ENCODE data around the gene OPTC. TPM values are rescaled to one million over a fixed set of nuclear protein-coding genes. Genes with fewer than 3 reads are reported as not detected.

The OPTC gene
- total and polyA plus RNA-seq, 8 donors: not detected

DNA sequence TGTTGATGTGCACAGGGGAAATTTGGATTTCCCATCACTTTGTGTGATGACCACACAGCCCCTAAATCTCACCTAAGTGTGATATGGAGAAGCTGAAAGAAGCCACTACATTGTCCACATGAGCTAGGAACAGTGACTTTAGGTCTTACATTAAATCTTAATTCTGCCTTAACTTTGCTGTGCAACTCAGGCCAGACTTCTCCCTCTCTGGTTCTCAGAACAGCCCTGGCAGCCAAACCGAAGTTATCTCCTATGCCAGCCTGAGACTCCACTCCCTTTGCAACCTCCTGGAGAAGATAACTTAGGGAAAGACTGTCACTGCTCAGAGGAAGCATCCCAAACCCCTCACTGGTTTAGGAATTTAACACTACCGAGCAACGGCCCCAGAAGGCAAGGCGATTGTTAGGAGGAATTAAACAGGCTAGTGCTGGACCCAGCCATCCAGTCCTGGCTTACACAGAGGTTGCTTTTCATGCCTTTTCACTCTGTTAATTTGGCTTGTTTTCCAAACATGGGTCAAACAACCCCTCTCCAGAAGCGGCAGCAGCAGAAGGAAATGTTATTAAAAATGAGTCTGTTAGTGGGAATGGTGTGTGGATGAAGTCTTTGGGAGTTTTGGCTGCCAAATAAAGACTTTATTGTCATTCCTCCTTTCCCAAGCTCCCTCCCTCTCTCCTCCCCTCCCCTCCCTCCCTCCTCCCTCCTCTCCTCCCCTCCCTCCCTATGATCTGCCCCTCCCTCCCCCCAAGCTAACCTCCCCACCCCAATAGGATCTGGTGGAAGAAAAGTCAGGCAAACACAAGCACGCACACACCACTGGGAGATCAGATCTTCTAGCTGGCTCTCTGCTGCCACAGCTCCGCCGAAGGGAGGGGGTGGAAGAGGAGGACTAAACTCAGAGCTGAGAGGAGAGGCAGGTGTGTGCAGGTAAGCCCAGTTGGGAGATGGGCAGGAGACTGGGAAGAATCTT lies 18.7 kb upstream of the OPTC start, which contains the start of gene PRELP:
Gene PRELP, plus strand, starts transcription at position 795 of the 970 bp plus-strand sequence. CDS start 7,379 bp downstream, outside the sequence.
- Histone ChIP-seq H3K27me3 (no peaks in the 10 kb centered on the region), H3K36me3 (no peaks in the 10 kb centered on the region), H3K9me3 (no peaks in the 10 kb centered on the region), H3K4me3 (peak within 1 kb of the TSS; percentile 30 to 42 (median 38)), H3K27ac (peak within 1 kb of the TSS in 4 of 5 donors; percentile 67 to 83 (median 78)), H3K4me1 (peaks cover 6 to 47% (median 26%) of the 10 kb centered on the region in 4 donors)
- TF ChIP-seq EP300 (IDR thresholded peaks at IDR 0.05) (no peak), POLR2AphosphoS5 (IDR thresholded peaks at IDR 0.05) (peak in 2 of 3 donors; percentile 72 to 85), POLR2A (IDR thresholded peaks at IDR 0.05) (peak in 1 of 4 donors; percentile 11)
- TF ChIP-seq, protein P1, sequence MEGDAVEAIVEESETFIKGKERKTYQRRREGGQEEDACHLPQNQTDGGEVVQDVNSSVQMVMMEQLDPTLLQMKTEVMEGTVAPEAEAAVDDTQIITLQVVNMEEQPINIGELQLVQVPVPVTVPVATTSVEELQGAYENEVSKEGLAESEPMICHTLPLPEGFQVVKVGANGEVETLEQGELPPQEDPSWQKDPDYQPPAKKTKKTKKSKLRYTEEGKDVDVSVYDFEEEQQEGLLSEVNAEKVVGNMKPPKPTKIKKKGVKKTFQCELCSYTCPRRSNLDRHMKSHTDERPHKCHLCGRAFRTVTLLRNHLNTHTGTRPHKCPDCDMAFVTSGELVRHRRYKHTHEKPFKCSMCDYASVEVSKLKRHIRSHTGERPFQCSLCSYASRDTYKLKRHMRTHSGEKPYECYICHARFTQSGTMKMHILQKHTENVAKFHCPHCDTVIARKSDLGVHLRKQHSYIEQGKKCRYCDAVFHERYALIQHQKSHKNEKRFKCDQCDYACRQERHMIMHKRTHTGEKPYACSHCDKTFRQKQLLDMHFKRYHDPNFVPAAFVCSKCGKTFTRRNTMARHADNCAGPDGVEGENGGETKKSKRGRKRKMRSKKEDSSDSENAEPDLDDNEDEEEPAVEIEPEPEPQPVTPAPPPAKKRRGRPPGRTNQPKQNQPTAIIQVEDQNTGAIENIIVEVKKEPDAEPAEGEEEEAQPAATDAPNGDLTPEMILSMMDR (IDR thresholded peaks at IDR 0.05): no peak
- intact Hi-C loops (cut with DNase I; ENCODE audit: low total_unique reads): no loop called here
- peak; percentile 37 to 85 for DNase-seq
- 11 to 23% (median 18%) methylated on average over 8 of the region's 8 CpGs for WGBS, 5 donors

DNA sequence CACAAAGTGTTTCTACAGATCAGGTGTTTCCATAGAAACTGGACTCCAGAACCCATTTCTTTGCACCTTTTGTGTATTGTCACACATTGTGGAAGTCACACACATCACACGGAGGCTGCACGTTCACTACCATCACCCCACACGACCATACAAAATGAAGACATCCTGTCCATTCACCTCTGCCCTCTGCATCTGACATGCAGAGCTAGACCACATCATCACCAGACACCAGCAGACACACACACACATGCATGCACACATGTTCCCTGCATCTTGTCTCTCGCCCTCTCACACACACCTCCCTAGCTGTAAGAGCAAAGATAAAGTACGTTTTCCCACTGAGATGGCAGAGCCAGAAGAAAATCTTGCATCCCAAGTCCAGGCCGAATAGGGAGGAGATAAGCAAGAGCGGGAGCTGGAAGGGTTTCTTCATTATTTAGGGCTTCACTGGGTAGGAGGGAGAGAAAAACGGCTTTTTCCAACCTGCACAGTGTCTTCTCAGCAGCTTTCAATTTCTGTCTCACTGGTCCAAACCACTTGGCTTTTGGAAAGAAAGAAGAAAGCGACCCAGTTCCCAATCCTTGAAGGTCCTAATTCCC lies 17.6 kb upstream of the OPTC start:
- 43 to 63% (median 52%) methylated on average over 9 of the region's 9 CpGs for WGBS, 5 donors

DNA sequence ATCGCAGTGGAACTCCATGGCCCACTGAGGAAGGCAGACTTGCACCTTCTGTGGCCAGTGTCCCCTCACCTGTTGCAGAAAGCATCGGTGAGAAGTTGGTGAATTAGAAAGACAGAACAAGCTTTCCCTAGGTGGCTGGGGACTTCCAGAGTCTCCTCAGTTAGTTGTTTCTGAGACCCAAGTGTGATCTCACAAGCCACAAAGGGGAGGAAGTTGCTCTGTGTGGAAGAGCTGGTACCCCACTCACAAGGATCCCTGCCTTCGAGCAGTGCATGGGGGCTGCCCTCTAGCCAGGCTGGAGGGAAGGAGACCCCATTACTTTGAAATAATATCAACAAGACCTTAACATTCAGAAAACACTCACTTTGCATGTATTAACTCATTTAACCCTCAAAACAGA lies 16.2 kb upstream of the OPTC start:
- H3K27me3 ChIP-seq: no peaks in the 10 kb centered on the region
- intact Hi-C loops (cut with DNase I; ENCODE audit: low total_unique reads): no loop called here
- no peak for TF ChIP-seq POLR2AphosphoS5 (IDR thresholded peaks at IDR 0.05)
- TF ChIP-seq, protein P1 (IDR thresholded peaks at IDR 0.05): no peak
- no peak for TF ChIP-seq EP300 (IDR thresholded peaks at IDR 0.05)
- TF ChIP-seq POLR2A (IDR thresholded peaks at IDR 0.05): no peak
- H3K4me3 ChIP-seq: peak overlapping the region; percentile 21 to 42 (median 32)
- H3K9me3 ChIP-seq: no peaks in the 10 kb centered on the region
- no peaks in the 10 kb centered on the region for H3K36me3 ChIP-seq
- no peak for DNase-seq
- H3K27ac ChIP-seq: peak overlapping the region in 4 of 5 donors; percentile 67 to 83 (median 78)
- H3K4me1 ChIP-seq: peaks cover 22 to 64% (median 42%) of the 10 kb centered on the region in 4 donors
- WGBS, 5 donors: 82 to 90% (median 86%) methylated on average over 3 of the region's 3 CpGs

More for the DNA sequence above, 17.6 kb upstream of the OPTC start:
- no peak for DNase-seq
- Histone ChIP-seq H3K27me3 (no peaks in the 10 kb centered on the region), H3K4me1 (peaks cover 16 to 57% (median 36%) of the 10 kb centered on the region in 4 donors), H3K27ac (peak overlapping the region in 4 of 5 donors; percentile 67 to 83 (median 78)), H3K9me3 (no peaks in the 10 kb centered on the region), H3K36me3 (no peaks in the 10 kb centered on the region), H3K4me3 (peak overlapping the region; percentile 30 to 42 (median 38))
- intact Hi-C loops (cut with DNase I; ENCODE audit: low total_unique reads): no loop called here
- TF ChIP-seq EP300 (IDR thresholded peaks at IDR 0.05) (no peak), POLR2AphosphoS5 (IDR thresholded peaks at IDR 0.05) (no peak), POLR2A (IDR thresholded peaks at IDR 0.05) (no peak)
- TF ChIP-seq, protein P1 (IDR thresholded peaks at IDR 0.05): no peak

DNA sequence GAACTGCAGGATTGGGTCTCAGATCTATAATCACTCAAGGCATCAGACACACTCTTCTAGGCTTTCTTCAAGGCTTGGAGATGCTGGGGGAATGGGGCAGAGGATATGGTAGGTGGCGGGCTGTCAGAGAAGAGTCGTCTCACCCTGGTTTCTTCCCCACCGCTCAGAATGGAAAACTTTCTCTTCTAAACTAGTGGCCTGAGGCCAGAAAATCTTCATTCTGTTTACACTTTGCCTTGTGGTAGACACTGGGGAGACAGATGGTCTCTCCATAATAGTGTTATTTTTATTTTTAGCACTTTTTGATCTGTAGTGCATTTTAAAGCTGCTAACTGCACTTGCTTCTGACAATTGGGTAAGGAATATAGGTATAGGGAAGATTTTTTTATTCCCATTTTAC lies 15.7 kb upstream of the OPTC start:
- WGBS, 5 donors: 63 to 85% (median 77%) methylated on average over 3 of the region's 3 CpGs

More for the DNA sequence above, 15.7 kb upstream of the OPTC start:
- Histone ChIP-seq H3K27ac (peak overlapping the region in 4 of 5 donors; percentile 67 to 83 (median 78)), H3K4me3 (peak overlapping the region; percentile 2 to 42 (median 32)), H3K9me3 (no peaks in the 10 kb centered on the region), H3K36me3 (peaks cover 0 to 1% (median under 1%) of the 10 kb centered on the region in 4 donors), H3K4me1 (peaks cover 22 to 64% (median 42%) of the 10 kb centered on the region in 4 donors), H3K27me3 (no peaks in the 10 kb centered on the region)
- no peak for DNase-seq
- intact Hi-C loops (cut with DNase I; ENCODE audit: low total_unique reads): no loop called here
- TF ChIP-seq, protein P1 (IDR thresholded peaks at IDR 0.05): no peak
- TF ChIP-seq POLR2A (IDR thresholded peaks at IDR 0.05) (no peak), EP300 (IDR thresholded peaks at IDR 0.05) (no peak), POLR2AphosphoS5 (IDR thresholded peaks at IDR 0.05) (no peak)

Measured in stomach (tissue), 9 donors.